SK-N-SH (cell line): ENCODE results near the gene SLC6A2. TPM values are rescaled to one million over a fixed set of nuclear protein-coding genes. Genes with fewer than 3 reads are reported as not detected.
A peak's percentile ranks its signal among the peaks of the same experiment; 100 is the strongest.

Experiments used
- CTCF ChIA-PET: fragments of 300-600, 350-600 bp; formaldehyde crosslinking; extraction: SDS; loops from one replicate; lab custom pipeline; 2021; lab: Yijun Ruan, JAX
- POLR2A ChIA-PET: fragments of 350-600 bp; sonication (Branson Sonifier 250); formaldehyde crosslinking; extraction: SDS; loops from one replicate; lab custom pipeline; 2020; ENCODE audit warnings: antibody characterized with exemption, inconsistent platforms; lab: Yijun Ruan, JAX
- DNase-seq: peaks from one replicate; pipeline ENCODE4 v3.0.0; 2012
- H2AFZ ChIP-seq: fragments of 200-600 bp; sonication (generic); 2 replicates; pipeline ENCODE4 v1.8.1; 2016; ENCODE audit warnings: antibody characterized with exemption, mild to moderate bottlenecking, low read depth
- H3F3A ChIP-seq: fragments of 200-600 bp; sonication (generic); replicated peaks from 2 replicates; pipeline ENCODE3; 2016; ENCODE audit warnings: antibody characterized with exemption, mild to moderate bottlenecking; ENCODE audit not compliant: insufficient read depth
- H3K27ac ChIP-seq, 2 experiments: fragments of 200-500 bp in 1 of 2; fragments of 200-600 bp in 1 of 2; sonication (Bioruptor generic) in 1 of 2; sonication (generic), shearing (Covaris generic) in 1 of 2; 2 replicates each; pipeline versions ENCODE4 v1.5.1 to v1.6.1; 2014 to 2016; ENCODE audit warnings: low read depth in 2 of 2, inconsistent platforms in 1 of 2, low read length in 1 of 2, mild to moderate bottlenecking in 1 of 2, mixed read lengths in 1 of 2
- H3K27me3 ChIP-seq: fragments of 200-600 bp; sonication (generic), shearing (Covaris generic); 2 replicates; pipeline ENCODE4 v1.6.1; 2016; ENCODE audit warnings: mixed run types; ENCODE audit not compliant: insufficient read depth
- H3K36me3 ChIP-seq, 2 experiments: fragments of 200-500 bp in 1 of 2; fragments of 200-600 bp in 1 of 2; sonication (Bioruptor generic) in 1 of 2; sonication (generic) in 1 of 2; replicated peaks in 1 of 2; 2 replicates each; pipeline versions ENCODE3 to v1.5.1; 2014 to 2016; ENCODE audit warnings: low read length in 1 of 2, mild to moderate bottlenecking in 1 of 2; ENCODE audit not compliant: insufficient read depth in 2 of 2, control insufficient read depth in 1 of 2
- H3K4me1 ChIP-seq, 2 experiments: fragments of 200-500 bp in 1 of 2; fragments of 200-600 bp in 1 of 2; sonication (Bioruptor generic) in 1 of 2; sonication (generic), shearing (Covaris generic) in 1 of 2; 2 replicates each; pipeline versions ENCODE4 v1.5.1 to v1.6.1; 2014 to 2016; ENCODE audit warnings: low read depth in 1 of 2, low read length in 1 of 2, mixed run types in 1 of 2; ENCODE audit not compliant: insufficient read depth in 2 of 2, control insufficient read depth in 1 of 2
- H3K4me2 ChIP-seq: fragments of 200-600 bp; sonication (generic), shearing (Covaris generic); 2 replicates; pipeline ENCODE4 v1.6.1; 2017; ENCODE audit warnings: mixed run types
- H3K4me3 ChIP-seq, 2 experiments: fragments of 200-500 bp in 1 of 2; fragments of 200-600 bp in 1 of 2; sonication (Bioruptor generic) in 1 of 2; sonication (generic), shearing (Covaris generic) in 1 of 2; 2 replicates each; pipeline versions ENCODE4 v1.5.1 to v1.8.1; 2014 to 2016; ENCODE audit warnings: low read depth in 2 of 2, inconsistent platforms in 1 of 2, low read length in 1 of 2, mild to moderate bottlenecking in 1 of 2, mixed read lengths in 1 of 2, moderate library complexity in 1 of 2
- H3K79me2 ChIP-seq: fragments of 200-600 bp; sonication (generic); 2 replicates; pipeline ENCODE4 v1.8.1; 2017; ENCODE audit warnings: mild to moderate bottlenecking; ENCODE audit not compliant: insufficient read depth
- H3K9ac ChIP-seq: fragments of 200-600 bp; sonication (generic); 2 replicates; pipeline ENCODE4 v1.6.1; 2017; ENCODE audit warnings: mixed run types
- H3K9me2 ChIP-seq: fragments of 200-600 bp; sonication (generic); 2 replicates; pipeline ENCODE4 v1.6.1; 2017; ENCODE audit warnings: mixed run types
- H3K9me3 ChIP-seq: fragments of 200-600 bp; sonication (generic); 2 replicates; pipeline ENCODE4 v1.6.1; 2017; ENCODE audit warnings: mixed run types, mild to moderate bottlenecking, moderate library complexity
- H4K20me1 ChIP-seq: fragments of 200-600 bp; sonication (generic); 2 replicates; pipeline ENCODE4 v1.6.1; 2017; ENCODE audit warnings: mild to moderate bottlenecking, mixed run types; ENCODE audit not compliant: insufficient read depth
- EP300 ChIP-seq, 2 experiments: IDR thresholded peaks; 2 replicates each; pipeline versions ENCODE4 v1.4.0 to v1.6.1; 2012; ENCODE audit warnings: borderline replicate concordance in 1 of 2, low read depth in 1 of 2, low read length in 1 of 2
- GATA2 ChIP-seq: sonication (generic); formaldehyde crosslinking; IDR thresholded peaks from 2 replicates; pipeline ENCODE4 v1.5.0; 2020; ENCODE audit warnings: mild to moderate bottlenecking, missing genetic modification reagents
- MXI1 ChIP-seq: IDR thresholded peaks from 2 replicates; pipeline ENCODE4 v1.6.1; 2012; ENCODE audit warnings: mild to moderate bottlenecking, low read depth, low read length, improper control_type of control experiment
- RAD21 ChIP-seq: IDR thresholded peaks from 2 replicates; pipeline ENCODE4 v1.6.1; 2012; ENCODE audit warnings: mild to moderate bottlenecking, low read length
- SMC3 ChIP-seq: IDR thresholded peaks from 2 replicates; pipeline ENCODE4 v1.6.1; 2012; ENCODE audit warnings: low read depth, low read length, improper control_type of control experiment
- WGBS: methylation state at CpG from one replicate; pipeline ENCODE4 v1.1.6; 2017; ENCODE audit warnings: low lambda C conversion rate; 5-methylcytosine and 5-hydroxymethylcytosine counted together
- polyA plus RNA-seq, 3 experiments: library from polyadenylated mRNA; depleted of rRNA; stranded (reverse); fragments of >200 nt; gene quantifications; 2 replicates each; pipeline ENCODE4 v1.2.3, GENCODE V29; 2012
- TF ChIP-seq, protein P1 (sequence below): IDR thresholded peaks from 2 replicates; pipeline ENCODE4 v1.4.0; 2012; ENCODE audit warnings: low read depth
- TF ChIP-seq, protein P2 (sequence below): IDR thresholded peaks from 2 replicates; pipeline ENCODE4 v1.6.1; 2012; ENCODE audit warnings: mild to moderate bottlenecking, low read depth, low read length, moderate library complexity
- TF ChIP-seq, protein P3 (sequence below): fragments of 200-600 bp; sonication (generic); IDR thresholded peaks from 2 replicates; pipeline ENCODE4 v1.6.1; 2017; ENCODE audit warnings: antibody characterized with exemption, mild to moderate bottlenecking, moderate library complexity

SLC6A2 gene
- polyA plus RNA-seq, 1 of the 3 experiments (the other 2 are of a cell fraction): 3.3 TPM

DNA sequence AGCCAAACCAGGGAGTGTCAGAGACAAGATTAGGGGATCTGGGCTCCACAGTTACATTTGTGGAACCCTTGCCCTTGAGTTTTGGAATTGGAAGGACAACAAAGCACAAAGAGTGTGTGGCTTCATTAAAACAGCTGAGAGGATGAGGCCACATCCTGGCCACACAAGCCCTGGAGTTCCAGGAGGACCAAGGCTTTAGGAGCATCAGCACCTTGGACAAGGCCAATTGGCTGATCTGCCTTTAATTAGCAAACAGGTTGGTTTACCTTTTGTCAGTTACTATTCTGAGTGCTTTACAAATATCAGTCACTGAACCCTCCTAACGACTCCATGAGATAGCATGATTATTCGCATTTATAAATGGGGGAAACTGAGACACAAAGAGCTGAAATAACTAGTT is 54.7 kb downstream of the SLC6A2 start:
- no peak overlapping the region for H3K4me3 ChIP-seq
- no peaks in the 10 kb centered on the region for H3K9me2 ChIP-seq
- H3K9me3 ChIP-seq: no peaks in the 10 kb centered on the region
- H3K9ac ChIP-seq: no peak overlapping the region
- WGBS: 40% methylated on average over 2 of the region's 2 CpGs
- ChIA-PET POLR2A (interaction anchor here (0.5 kb wide), 1 partner anchor 72 kb away, joined by 3 read pairs; no protein-coding TSS in a partner anchor), CTCF (interaction anchor here (1.4 to 6.9 kb wide), 6 partner anchors 49 to 645 kb away, joined by 3 to 68 read pairs (median 9); no protein-coding TSS in a partner anchor)
- H4K20me1 ChIP-seq: no peaks in the 10 kb centered on the region
- TF ChIP-seq, protein P1, sequence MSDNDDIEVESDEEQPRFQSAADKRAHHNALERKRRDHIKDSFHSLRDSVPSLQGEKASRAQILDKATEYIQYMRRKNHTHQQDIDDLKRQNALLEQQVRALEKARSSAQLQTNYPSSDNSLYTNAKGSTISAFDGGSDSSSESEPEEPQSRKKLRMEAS: no peak
- TF ChIP-seq, protein P2, sequence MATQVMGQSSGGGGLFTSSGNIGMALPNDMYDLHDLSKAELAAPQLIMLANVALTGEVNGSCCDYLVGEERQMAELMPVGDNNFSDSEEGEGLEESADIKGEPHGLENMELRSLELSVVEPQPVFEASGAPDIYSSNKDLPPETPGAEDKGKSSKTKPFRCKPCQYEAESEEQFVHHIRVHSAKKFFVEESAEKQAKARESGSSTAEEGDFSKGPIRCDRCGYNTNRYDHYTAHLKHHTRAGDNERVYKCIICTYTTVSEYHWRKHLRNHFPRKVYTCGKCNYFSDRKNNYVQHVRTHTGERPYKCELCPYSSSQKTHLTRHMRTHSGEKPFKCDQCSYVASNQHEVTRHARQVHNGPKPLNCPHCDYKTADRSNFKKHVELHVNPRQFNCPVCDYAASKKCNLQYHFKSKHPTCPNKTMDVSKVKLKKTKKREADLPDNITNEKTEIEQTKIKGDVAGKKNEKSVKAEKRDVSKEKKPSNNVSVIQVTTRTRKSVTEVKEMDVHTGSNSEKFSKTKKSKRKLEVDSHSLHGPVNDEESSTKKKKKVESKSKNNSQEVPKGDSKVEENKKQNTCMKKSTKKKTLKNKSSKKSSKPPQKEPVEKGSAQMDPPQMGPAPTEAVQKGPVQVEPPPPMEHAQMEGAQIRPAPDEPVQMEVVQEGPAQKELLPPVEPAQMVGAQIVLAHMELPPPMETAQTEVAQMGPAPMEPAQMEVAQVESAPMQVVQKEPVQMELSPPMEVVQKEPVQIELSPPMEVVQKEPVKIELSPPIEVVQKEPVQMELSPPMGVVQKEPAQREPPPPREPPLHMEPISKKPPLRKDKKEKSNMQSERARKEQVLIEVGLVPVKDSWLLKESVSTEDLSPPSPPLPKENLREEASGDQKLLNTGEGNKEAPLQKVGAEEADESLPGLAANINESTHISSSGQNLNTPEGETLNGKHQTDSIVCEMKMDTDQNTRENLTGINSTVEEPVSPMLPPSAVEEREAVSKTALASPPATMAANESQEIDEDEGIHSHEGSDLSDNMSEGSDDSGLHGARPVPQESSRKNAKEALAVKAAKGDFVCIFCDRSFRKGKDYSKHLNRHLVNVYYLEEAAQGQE: peak; percentile 92
- H3K79me2 ChIP-seq: no peaks in the 10 kb centered on the region
- peaks cover 0 to 28% of the 10 kb centered on the region in 2 experiments; a peak in 2 of 4 replicates for H3K4me1 ChIP-seq
- no peak overlapping the region for H3K27ac ChIP-seq
- DNase-seq: no peak
- no peaks in the 10 kb centered on the region; the same call in 1 of the 2 replicates for H3K27me3 ChIP-seq
- no peak overlapping the region for H3K4me2 ChIP-seq
- H3F3A ChIP-seq: no peaks in the 10 kb centered on the region
- no peaks in the 10 kb centered on the region for H3K36me3 ChIP-seq
- no peak overlapping the region for H2AFZ ChIP-seq

DNA sequence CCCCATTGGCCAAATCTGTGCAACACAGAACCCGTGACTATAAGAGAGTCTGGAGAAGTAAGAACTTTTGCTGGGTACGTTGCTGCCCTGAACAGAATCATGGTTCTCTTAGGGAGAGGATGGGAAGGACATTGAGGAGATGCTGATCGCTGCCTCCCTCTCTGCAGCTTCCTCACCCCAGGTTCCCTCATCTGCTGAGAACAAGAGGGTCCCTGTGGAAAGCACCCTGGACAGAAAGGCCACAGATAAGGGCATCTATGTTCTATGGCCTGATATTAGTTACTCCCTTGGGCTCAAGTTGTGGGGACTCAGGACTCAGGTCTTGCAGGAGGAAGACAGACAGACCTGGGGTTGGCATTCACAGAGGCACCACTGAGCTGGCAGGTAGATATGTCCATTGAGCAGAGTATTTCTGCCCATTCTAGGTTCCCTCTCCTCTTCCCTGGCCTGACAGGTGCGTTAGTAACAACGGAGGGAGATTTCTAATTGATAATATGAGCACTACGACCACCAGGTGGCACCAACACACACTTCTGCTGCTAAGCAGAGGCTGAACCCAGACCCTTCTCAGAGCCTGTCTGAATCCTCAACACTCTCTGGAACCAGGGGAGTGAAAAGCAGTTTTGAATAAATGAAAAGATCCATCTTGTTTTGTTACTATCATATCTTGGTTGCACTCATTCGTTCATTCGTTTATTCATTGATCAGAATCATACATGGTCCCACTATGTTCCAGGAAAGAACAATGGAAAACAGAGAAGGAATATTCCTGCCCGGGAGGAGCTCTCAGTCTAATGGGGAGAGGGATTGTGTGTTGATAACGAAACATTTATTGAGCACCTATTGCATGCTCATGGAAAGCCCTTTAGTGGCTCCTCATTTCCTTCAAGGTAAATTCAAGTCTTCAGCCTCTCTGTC is 56.4 kb downstream of the SLC6A2 start:
- TF ChIP-seq GATA2 (peak; percentile 74), EP300 (IDR thresholded peaks at IDR 0.05; ENCODE audit: borderline replicate concordance in 1 of 2, low read depth in 1 of 2, low read length in 1 of 2) (no peak), SMC3 (peak; percentile 81), MXI1 (no peak), RAD21 (peak; percentile 77)
- TF ChIP-seq, protein P3, sequence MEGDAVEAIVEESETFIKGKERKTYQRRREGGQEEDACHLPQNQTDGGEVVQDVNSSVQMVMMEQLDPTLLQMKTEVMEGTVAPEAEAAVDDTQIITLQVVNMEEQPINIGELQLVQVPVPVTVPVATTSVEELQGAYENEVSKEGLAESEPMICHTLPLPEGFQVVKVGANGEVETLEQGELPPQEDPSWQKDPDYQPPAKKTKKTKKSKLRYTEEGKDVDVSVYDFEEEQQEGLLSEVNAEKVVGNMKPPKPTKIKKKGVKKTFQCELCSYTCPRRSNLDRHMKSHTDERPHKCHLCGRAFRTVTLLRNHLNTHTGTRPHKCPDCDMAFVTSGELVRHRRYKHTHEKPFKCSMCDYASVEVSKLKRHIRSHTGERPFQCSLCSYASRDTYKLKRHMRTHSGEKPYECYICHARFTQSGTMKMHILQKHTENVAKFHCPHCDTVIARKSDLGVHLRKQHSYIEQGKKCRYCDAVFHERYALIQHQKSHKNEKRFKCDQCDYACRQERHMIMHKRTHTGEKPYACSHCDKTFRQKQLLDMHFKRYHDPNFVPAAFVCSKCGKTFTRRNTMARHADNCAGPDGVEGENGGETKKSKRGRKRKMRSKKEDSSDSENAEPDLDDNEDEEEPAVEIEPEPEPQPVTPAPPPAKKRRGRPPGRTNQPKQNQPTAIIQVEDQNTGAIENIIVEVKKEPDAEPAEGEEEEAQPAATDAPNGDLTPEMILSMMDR: peak; percentile 74
- Histone ChIP-seq H2AFZ (no peak overlapping the region), H3K9me2 (no peaks in the 10 kb centered on the region), H3K36me3 (no peaks in the 10 kb centered on the region), H3K4me1 (peaks cover 0 to 14% of the 10 kb centered on the region in 2 experiments; a peak in 1 of 4 replicates), H3K27me3 (no peaks in the 10 kb centered on the region; the same call in 1 of the 2 replicates), H3K4me3 (no peak overlapping the region; a peak in 1 of 4 replicates), H3K27ac (no peak overlapping the region), H3K4me2 (no peak overlapping the region), H3K9ac (no peak overlapping the region), H3K79me2 (no peaks in the 10 kb centered on the region), H3F3A (no peaks in the 10 kb centered on the region), H4K20me1 (no peaks in the 10 kb centered on the region), H3K9me3 (no peaks in the 10 kb centered on the region)
- 26% methylated on average over 9 of the region's 10 CpGs for WGBS
- DNase-seq: peak; percentile 61
- CTCF ChIA-PET: interaction anchor here (0.6 to 6.9 kb wide), 30 partner anchors 8 to 643 kb away, joined by 3 to 68 read pairs (median 4); no protein-coding TSS in a partner anchor
- POLR2A ChIA-PET: no interaction called here
